GM20000 (cell line): ENCODE data around the gene FSTL4.
"Not testable (repeated sequence)": the region's sequence is repeated elsewhere in the genome, so short reads cannot be mapped to it uniquely, and the experiment has no call there.

ENCODE experiments used
- DNase-seq: peaks from one replicate; pipeline ENCODE4 v3.0.0; 2012; ENCODE audit warnings: low spot score
- TF ChIP-seq, protein P1 (sequence below): IDR thresholded peaks from 2 replicates; pipeline ENCODE4 v1.5.1; 2012; ENCODE audit warnings: mild to moderate bottlenecking, control low read depth; ENCODE audit errors: extremely low read depth, missing control alignments

FSTL4 gene

DNA sequence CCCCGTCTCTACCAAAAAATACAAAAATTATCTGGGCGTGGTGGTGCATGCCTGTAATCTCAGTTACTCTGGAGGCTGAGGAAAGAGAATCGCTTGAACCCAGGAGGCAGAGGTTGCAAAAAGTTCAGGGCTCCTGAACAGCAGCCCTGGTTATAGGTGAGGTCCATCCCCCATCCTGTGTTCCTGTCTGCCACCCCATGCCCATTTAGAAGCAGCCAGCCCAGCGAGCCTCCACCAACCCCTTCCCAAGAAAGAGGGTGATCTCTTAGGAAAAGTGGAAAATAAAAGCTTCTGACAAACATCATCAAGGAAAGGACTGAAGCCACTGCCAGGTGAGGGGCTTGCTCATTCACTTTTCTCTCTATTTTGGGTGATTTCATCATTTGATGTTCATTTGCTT lies 55.8 kb downstream of the FSTL4 start:
- DNase-seq, result no peak

DNA sequence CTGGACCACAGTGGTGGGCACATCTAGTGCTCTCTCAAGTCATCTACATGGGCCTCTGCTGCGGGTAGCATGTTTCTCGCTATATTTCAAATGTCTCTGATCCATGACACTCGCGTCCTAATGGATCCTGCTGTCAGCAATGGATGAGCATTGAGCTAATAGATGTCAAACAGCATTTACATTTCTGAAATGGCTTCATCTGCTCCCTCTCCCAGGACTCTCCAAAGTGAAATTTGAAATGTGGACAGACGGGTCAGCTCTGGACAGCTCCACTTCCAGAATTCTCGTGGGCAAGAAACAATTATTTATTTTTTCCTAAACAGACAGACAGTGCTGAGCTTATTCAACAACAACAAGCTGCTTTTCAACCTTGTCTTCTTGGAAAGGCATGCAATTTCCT lies 58.1 kb downstream of the FSTL4 start:
- TF ChIP-seq, protein P1, sequence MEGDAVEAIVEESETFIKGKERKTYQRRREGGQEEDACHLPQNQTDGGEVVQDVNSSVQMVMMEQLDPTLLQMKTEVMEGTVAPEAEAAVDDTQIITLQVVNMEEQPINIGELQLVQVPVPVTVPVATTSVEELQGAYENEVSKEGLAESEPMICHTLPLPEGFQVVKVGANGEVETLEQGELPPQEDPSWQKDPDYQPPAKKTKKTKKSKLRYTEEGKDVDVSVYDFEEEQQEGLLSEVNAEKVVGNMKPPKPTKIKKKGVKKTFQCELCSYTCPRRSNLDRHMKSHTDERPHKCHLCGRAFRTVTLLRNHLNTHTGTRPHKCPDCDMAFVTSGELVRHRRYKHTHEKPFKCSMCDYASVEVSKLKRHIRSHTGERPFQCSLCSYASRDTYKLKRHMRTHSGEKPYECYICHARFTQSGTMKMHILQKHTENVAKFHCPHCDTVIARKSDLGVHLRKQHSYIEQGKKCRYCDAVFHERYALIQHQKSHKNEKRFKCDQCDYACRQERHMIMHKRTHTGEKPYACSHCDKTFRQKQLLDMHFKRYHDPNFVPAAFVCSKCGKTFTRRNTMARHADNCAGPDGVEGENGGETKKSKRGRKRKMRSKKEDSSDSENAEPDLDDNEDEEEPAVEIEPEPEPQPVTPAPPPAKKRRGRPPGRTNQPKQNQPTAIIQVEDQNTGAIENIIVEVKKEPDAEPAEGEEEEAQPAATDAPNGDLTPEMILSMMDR, result no peak

More for the DNA sequence above, 55.8 kb downstream of the FSTL4 start:
- TF ChIP-seq, protein P1, result no peak

DNA sequence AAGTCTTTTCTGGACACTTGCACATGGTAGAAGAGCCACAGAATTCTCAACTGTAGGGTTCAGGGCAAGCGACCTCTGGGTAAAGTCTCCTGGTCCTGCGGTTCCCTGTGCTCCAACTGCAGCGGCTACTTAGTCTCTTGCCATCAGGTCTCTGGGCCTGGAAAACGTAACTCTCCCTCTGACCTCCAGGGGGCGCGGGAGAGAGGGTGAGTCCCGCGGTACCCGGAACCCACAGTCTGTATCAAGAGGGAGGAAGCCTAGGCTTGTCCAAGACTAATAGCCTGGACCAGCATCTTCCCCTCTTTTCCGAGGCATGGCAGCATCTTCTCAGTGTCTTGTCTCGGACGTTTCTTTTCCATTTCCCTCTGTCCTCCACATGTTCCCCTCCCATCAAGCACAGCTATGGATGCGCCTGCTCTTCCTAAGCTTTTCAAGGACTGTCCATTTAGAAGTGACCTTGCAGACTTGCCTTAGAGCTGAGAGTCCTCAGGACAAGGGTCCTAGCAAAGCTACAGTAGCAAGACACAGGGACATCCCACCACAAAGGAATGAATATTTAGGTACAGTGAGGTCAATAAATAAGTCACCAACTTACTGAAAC lies 59.3 kb downstream of the FSTL4 start:
- peak; percentile 71 for DNase-seq
- TF ChIP-seq, protein P1, result peak; percentile 72

More for the DNA sequence above, 58.1 kb downstream of the FSTL4 start:
- no peak for DNase-seq

DNA sequence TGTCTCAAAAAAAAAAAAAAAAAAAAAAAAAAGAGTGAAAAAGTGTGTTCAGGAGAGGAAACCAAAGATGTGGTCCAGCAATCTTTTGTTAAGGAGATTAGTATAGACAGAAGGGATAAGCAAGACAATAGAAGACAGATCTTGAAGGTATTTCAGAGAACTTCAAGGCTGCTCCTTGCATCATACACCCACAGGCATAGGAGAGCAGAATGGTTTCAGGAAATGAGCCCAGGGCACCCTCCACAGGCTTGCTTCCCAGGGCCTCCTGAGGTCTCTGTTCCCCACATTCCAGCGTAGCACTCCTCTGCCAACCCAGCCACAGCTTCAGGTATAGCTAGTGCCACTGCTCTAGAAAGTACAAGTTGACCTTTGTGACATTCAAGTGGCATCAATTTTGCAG lies 65.8 kb downstream of the FSTL4 start:
- TF ChIP-seq, protein P1, result no peak
- DNase-seq, result no peak

DNA sequence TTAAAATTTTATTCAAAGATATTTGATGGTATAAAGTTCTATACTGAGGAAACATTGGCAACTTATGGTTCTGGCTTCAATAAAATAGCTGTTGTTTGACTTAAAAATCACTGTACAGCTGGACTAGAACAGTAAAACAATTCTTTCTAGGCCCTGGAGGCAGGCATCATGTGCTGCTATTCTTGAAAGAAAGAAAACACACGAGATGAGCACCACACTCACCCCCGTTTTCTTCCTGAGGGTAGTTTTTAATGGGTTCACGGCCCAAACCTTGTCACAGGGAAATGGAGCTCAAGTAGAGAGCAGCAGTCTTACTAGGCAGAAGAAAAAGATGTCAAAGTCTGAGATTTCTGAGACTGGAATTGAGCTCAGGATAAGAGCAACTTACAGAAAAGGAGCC lies 68.0 kb downstream of the FSTL4 start:
- DNase-seq, result no peak
- TF ChIP-seq, protein P1, result no peak

DNA sequence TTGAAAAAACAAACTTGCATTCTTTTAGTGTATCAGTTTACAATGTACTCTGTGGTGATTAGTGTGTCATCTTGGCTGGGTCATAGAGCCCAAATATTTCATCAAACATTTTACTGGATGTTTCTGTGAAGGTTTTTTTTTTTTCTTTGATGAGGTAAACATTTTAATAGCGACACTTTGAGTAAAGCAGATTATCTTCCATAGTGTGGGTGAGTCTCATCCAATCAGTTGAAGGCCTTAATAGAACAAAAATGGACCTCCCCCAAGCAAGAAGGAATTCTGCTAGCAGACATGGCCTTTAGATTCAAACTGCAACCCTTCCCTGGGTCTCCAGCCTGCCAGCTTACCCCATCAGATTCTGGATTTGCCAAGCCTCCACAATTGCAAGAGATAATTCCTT lies 72.5 kb downstream of the FSTL4 start:
- TF ChIP-seq, protein P1, result no peak
- no peak for DNase-seq

DNA sequence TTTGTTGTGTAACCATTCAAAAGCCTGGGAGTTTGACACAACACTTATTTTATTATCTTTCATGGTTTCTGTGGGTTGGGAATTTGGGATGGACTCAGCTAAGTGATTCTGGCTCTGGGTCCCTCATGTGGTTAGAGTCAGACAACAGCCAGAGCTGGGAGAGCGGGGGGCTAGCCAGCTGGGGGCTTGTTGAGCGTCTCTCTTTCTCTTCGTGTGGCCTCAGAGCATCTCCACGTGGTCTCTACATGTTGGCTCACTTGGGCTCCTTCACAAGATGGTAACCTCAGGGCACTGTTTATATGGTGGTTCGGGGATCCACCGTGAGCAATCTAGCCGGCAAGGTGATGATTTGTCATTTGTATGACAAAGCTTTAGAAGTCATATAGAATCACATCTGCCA lies 73.6 kb downstream of the FSTL4 start:
- no peak for DNase-seq
- TF ChIP-seq, protein P1, result no peak

DNA sequence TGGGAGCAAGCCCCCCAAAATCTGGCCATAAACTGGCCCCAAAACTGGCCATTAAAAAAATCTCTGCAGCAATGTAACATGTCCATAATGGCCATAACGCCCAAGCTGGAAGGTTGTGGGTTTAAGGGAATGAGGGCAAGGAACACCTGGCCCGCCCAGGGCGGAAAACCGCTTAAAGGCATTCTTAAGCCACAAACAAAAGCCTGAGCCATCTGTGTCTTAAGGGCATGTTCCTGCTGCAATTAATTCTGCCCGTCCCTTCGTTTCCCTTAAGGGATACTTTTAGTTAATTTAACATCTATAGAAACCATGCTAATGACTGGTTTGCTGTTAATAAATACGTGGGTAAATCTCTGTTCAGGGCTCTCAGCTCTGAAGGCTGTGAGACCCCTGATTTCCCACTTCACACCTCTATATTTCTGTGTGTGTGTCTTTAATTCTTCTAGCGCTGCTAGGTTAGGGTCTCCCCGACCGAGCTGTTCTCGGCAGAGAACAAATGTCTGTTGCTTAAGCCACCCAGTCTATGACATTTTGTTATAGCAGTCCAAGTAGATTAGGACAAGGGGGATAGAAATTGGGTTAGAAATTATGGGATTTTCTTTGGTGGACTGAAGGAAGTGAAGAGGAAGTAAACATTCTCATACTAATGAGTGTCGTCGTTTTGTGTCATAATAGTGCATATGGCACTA lies 77.0 kb downstream of the FSTL4 start:
- not testable (repeated sequence) for DNase-seq
